ENCODE measurements around the gene PLP1. TPM values are rescaled to one million over a fixed set of nuclear protein-coding genes. Genes with fewer than 3 reads are reported as not detected.
A peak's percentile ranks its signal among the peaks of the same experiment; 100 is the strongest.
"Not testable (repeated sequence)": the region's sequence is repeated elsewhere in the genome, so short reads cannot be mapped to it uniquely, and the experiment has no call there.

The PLP1 gene
- total RNA-seq, 1 donor from 2014 or later: 0.32 TPM

DNA sequence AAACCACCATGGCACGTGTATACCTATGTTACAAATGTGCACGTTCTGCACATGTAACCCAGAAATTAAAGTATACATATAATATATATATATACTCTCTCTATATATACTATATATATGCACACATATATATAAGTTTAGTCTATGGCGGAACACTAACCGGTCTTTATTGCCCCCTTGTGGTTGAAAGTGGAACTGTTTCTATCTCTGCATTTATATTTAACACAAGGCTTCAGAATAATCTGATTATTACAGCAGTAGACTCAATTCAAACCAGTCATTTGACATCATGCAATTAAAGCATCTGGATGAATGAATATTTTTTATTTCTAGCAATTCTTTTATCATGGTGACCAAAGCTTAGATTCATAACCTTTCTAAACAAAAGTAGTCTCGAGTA lies 40.9 kb downstream of the PLP1 start:
- peaks cover 14% of the 10 kb centered on the region for H3K27me3 Mint-ChIP-seq (ENCODE audit: unreplicated experiment)
- no peaks in the 10 kb centered on the region for H3K9me3 Mint-ChIP-seq (ENCODE audit: unreplicated experiment)
- TF ChIP-seq, protein P1, sequence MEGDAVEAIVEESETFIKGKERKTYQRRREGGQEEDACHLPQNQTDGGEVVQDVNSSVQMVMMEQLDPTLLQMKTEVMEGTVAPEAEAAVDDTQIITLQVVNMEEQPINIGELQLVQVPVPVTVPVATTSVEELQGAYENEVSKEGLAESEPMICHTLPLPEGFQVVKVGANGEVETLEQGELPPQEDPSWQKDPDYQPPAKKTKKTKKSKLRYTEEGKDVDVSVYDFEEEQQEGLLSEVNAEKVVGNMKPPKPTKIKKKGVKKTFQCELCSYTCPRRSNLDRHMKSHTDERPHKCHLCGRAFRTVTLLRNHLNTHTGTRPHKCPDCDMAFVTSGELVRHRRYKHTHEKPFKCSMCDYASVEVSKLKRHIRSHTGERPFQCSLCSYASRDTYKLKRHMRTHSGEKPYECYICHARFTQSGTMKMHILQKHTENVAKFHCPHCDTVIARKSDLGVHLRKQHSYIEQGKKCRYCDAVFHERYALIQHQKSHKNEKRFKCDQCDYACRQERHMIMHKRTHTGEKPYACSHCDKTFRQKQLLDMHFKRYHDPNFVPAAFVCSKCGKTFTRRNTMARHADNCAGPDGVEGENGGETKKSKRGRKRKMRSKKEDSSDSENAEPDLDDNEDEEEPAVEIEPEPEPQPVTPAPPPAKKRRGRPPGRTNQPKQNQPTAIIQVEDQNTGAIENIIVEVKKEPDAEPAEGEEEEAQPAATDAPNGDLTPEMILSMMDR (IDR thresholded peaks at IDR 0.05): peak; percentile 73
- no peaks in the 10 kb centered on the region for H3K4me1 Mint-ChIP-seq (ENCODE audit: unreplicated experiment)
- no peak overlapping the region for H3K27ac Mint-ChIP-seq (ENCODE audit: unreplicated experiment)
- H3K36me3 Mint-ChIP-seq (ENCODE audit: unreplicated experiment): no peaks in the 10 kb centered on the region
- H3K4me3 Mint-ChIP-seq (ENCODE audit: unreplicated experiment): no peak overlapping the region
- DNase-seq (ENCODE audit: extremely low spot score, unreplicated experiment): no peak

DNA sequence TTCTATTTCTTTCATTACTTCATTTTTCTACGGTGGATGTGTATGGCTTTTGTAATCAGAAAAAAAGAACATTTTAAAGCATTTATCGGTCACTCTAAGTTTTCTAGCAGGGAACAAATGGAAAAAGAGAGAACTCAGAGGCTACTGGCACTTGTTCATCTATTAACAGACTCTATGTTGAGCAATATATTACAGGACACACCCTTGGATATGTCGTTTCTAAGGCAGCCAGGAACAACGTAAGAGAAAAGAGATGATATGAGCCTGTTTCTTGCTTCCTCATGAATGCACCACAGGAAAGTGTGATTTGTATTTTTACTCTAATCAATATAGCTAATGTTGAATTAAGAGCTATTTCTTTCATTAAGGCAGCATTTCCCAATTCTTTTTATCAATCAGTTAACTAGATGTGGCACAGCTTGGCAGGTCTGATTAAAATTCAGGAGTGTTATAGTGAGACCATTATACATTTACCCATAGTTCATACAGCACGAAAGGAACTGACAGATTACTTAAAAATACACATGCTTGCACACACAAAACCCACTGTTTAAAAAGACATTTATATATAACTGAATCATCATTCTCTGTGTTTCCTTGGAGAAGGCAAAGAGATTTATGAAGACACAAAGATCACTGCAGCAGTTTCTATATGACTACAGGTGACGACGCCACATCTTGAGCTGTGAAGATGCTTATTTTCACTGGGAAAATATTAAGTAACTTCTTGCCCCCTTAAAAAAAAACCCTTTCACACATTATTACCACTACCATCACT lies 42.4 kb downstream of the PLP1 start:
- DNase-seq (ENCODE audit: extremely low spot score, unreplicated experiment): no peak
- Mint-ChIP-seq H3K27me3 (ENCODE audit: unreplicated experiment) (peaks cover 13% of the 10 kb centered on the region), H3K36me3 (ENCODE audit: unreplicated experiment) (no peaks in the 10 kb centered on the region)

DNA sequence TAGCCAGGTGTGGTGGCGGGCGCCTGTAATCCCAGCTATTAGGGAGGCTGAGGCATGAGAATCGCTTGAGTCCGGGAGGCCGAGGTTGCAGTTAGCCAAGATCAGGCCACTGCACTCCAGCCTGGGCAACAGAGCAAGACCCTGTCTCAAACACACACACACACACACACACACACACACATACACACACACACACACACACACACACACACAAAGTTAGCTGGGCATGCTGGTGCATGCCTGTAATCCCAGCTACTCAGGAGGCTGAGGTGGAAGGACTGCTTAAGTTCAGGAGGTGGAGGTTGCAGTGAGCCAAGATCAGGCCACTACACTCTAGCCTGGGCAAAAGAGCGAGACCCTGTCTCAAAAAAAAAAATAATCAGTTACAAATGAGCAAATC lies 44.2 kb downstream of the PLP1 start:
- not testable (repeated sequence) for H3K27me3 Mint-ChIP-seq (ENCODE audit: unreplicated experiment); H3K4me1 Mint-ChIP-seq (ENCODE audit: unreplicated experiment); H3K9me3 Mint-ChIP-seq (ENCODE audit: unreplicated experiment); H3K36me3 Mint-ChIP-seq (ENCODE audit: unreplicated experiment); H3K4me3 Mint-ChIP-seq (ENCODE audit: unreplicated experiment); H3K27ac Mint-ChIP-seq (ENCODE audit: unreplicated experiment); DNase-seq (ENCODE audit: extremely low spot score, unreplicated experiment)

More for the DNA sequence above, 42.4 kb downstream of the PLP1 start:
- peaks cover 5% of the 10 kb centered on the region for H3K4me1 Mint-ChIP-seq (ENCODE audit: unreplicated experiment)
- no peak overlapping the region for H3K27ac Mint-ChIP-seq (ENCODE audit: unreplicated experiment)
- H3K9me3 Mint-ChIP-seq (ENCODE audit: unreplicated experiment): no peaks in the 10 kb centered on the region
- TF ChIP-seq, protein P1 (IDR thresholded peaks at IDR 0.05): no peak
- H3K4me3 Mint-ChIP-seq (ENCODE audit: unreplicated experiment): no peak overlapping the region

DNA sequence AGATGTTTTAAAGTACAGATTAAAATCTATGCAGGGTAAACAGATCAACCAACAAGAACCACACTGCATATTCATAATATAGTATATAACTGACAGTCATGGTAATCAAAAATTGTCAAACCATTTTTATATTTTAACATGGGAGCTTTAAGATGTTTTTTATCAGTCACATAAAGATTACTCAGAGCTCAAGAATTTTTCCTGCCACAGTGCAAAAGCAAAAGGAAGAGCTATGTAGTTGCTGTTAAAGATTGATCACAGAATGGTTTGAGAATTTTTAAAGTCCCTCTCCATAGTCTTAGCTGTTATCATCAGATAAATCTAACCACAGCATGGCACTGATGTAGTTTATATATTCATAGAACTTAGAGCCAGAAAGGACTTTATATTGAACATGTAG lies 47.0 kb downstream of the PLP1 start:
- peaks cover 5% of the 10 kb centered on the region for H3K4me1 Mint-ChIP-seq (ENCODE audit: unreplicated experiment)
- H3K36me3 Mint-ChIP-seq (ENCODE audit: unreplicated experiment): no peaks in the 10 kb centered on the region
- H3K4me3 Mint-ChIP-seq (ENCODE audit: unreplicated experiment): no peak overlapping the region
- TF ChIP-seq, protein P1 (IDR thresholded peaks at IDR 0.05): no peak
- H3K27me3 Mint-ChIP-seq (ENCODE audit: unreplicated experiment): no peaks in the 10 kb centered on the region
- DNase-seq (ENCODE audit: extremely low spot score, unreplicated experiment): no peak
- no peak overlapping the region for H3K27ac Mint-ChIP-seq (ENCODE audit: unreplicated experiment)
- H3K9me3 Mint-ChIP-seq (ENCODE audit: unreplicated experiment): no peaks in the 10 kb centered on the region

DNA sequence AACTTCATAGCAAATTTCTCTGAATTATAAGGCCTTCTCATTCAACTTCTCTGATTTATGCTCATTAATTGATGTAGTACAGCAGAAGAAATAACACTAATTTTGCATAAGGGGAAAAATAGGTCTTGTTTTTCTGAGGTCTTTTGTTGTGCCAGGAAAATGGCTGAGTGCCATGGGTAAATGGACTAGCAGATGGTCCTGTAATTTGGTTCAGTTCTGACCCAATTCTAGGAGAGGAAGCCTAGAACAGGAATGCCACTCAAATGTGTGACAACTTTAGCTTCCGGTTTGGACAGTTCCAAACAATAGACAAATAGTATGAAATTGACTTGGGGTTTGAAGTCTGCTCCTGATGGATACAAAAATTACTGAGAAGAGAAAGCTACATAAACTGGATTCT lies 49.2 kb downstream of the PLP1 start:
- H3K27ac Mint-ChIP-seq (ENCODE audit: unreplicated experiment): no peak overlapping the region
- TF ChIP-seq, protein P1 (IDR thresholded peaks at IDR 0.05): no peak
- no peak for DNase-seq (ENCODE audit: extremely low spot score, unreplicated experiment)
- no peaks in the 10 kb centered on the region for H3K36me3 Mint-ChIP-seq (ENCODE audit: unreplicated experiment)
- H3K27me3 Mint-ChIP-seq (ENCODE audit: unreplicated experiment): no peaks in the 10 kb centered on the region
- H3K9me3 Mint-ChIP-seq (ENCODE audit: unreplicated experiment): no peaks in the 10 kb centered on the region
- peaks cover 5% of the 10 kb centered on the region for H3K4me1 Mint-ChIP-seq (ENCODE audit: unreplicated experiment)
- H3K4me3 Mint-ChIP-seq (ENCODE audit: unreplicated experiment): no peak overlapping the region
